ENCODE results near the gene ECD. TPM values are rescaled to one million over a fixed set of nuclear protein-coding genes. Genes with fewer than 3 reads are reported as not detected.
A peak's percentile ranks its signal among the peaks of the same experiment; 100 is the strongest.

ECD gene
- 10 to 100 TPM; 17.3 to 18.2 TPM for total RNA-seq
- long read RNA-seq, transcript ECD-201 (14 exons, 3,069 nt), result major isoform, 31 of 34 reads
- long read RNA-seq, partial matches to known transcripts, result 2 of 34 reads
- long read RNA-seq, other reads (novel, unspliced or antisense), result 1 of 34 reads

GRCh38 chr10:73167783-73168464 lies at the start of gene ECD, which contains the start of gene FAM149B1:
ECD (minus strand) TSS chr10:73168008; CDS start chr10:73163937, 4,071 bp downstream.
FAM149B1 (plus strand) TSS chr10:73168119; CDS start chr10:73168340, 221 bp downstream.
- peak; percentile 96 for DNase-seq
- ATAC-seq, result peak; percentile 99
- intact Hi-C loops (cut with DNase I), result loop anchor here in 1 of 2 donors (10.0 kb wide), 2 partner anchors 73 to 803 kb away; partner anchors contain the start of gene P4HA1

GRCh38 chr10:73215749-73216148 lies 47.9 kb upstream of the ECD start:
- ATAC-seq (no peak), DNase-seq (no peak)
- intact Hi-C loops (cut with DNase I), result no loop called here

- no peak for ATAC-seq
- intact Hi-C loops (cut with DNase I), result no loop called here
- no peak for DNase-seq
Measured at GRCh38 chr10:73211106-73211811, 43.5 kb upstream of the ECD start.

- intact Hi-C loops (cut with DNase I), result no loop called here
- DNase-seq (no peak), ATAC-seq (no peak)
Measured at GRCh38 chr10:73210395-73211105, 42.7 kb upstream of the ECD start.

- no peak for DNase-seq
- no peak for ATAC-seq
- intact Hi-C loops (cut with DNase I), result no loop called here
Measured at GRCh38 chr10:73209705-73210104, 41.9 kb upstream of the ECD start.

GRCh38 chr10:73207883-73208282 lies 40.1 kb upstream of the ECD start:
- intact Hi-C loops (cut with DNase I), result no loop called here
- ATAC-seq, result peak; percentile 27 to 50
- DNase-seq, result peak; percentile 52

- ATAC-seq, result no peak
- intact Hi-C loops (cut with DNase I), result no loop called here
Measured at GRCh38 chr10:73206385-73206784, 38.6 kb upstream of the ECD start.

GRCh38 chr10:73205890-73206289 lies 38.1 kb upstream of the ECD start:
- intact Hi-C loops (cut with DNase I), result no loop called here
- DNase-seq (no peak), ATAC-seq (no peak)

More at GRCh38 chr10:73206385-73206784, 38.6 kb upstream of the ECD start:
- no peak for DNase-seq

- intact Hi-C loops (cut with DNase I), result no loop called here
- no peak for ATAC-seq
- no peak for DNase-seq
Measured at GRCh38 chr10:73205081-73205480, 37.3 kb upstream of the ECD start.

GRCh38 chr10:73190188-73190587 lies 22.4 kb upstream of the ECD start:
- ATAC-seq (no peak), DNase-seq (no peak)
- intact Hi-C loops (cut with DNase I), result no loop called here

GRCh38 chr10:73186266-73186665 lies 18.5 kb upstream of the ECD start:
- no peak for ATAC-seq
- DNase-seq, result no peak
- intact Hi-C loops (cut with DNase I), result no loop called here

GRCh38 chr10:73183667-73184281 lies 16.0 kb upstream of the ECD start:
- intact Hi-C loops (cut with DNase I), result no loop called here
- no peak for DNase-seq
- no peak for ATAC-seq

GRCh38 chr10:73182568-73182967 lies 14.8 kb upstream of the ECD start:
- DNase-seq, result no peak
- intact Hi-C loops (cut with DNase I), result no loop called here
- no peak for ATAC-seq

- ATAC-seq (no peak), DNase-seq (no peak)
- intact Hi-C loops (cut with DNase I), result no loop called here
Measured at GRCh38 chr10:73174148-73174925, 6.5 kb upstream of the ECD start.

GRCh38 chr10:73172867-73173266 lies 5.1 kb upstream of the ECD start:
- no peak for ATAC-seq
- DNase-seq, result no peak
- intact Hi-C loops (cut with DNase I), result no loop called here

GRCh38 chr10:73169320-73169719 lies 1.5 kb upstream of the ECD start:
- DNase-seq (no peak), ATAC-seq (no peak)
- intact Hi-C loops (cut with DNase I), result loop anchor here in 1 of 2 donors (10.0 kb wide), 2 partner anchors 75 to 805 kb away; partner anchors contain the start of gene P4HA1

GRCh38 chr10:73168465-73168803 lies 626 bp upstream of the ECD start:
- intact Hi-C loops (cut with DNase I), result loop anchor here in 1 of 2 donors (10.0 kb wide), 2 partner anchors 74 to 804 kb away; partner anchors contain the start of gene P4HA1
- ATAC-seq (peak; percentile 18 to 47), DNase-seq (no peak)

- ATAC-seq, result no peak
- intact Hi-C loops (cut with DNase I), result loop anchor here in 1 of 2 donors (10.0 kb wide), 2 partner anchors 73 to 803 kb away; partner anchors contain the start of gene P4HA1
- DNase-seq, result no peak
Measured at GRCh38 chr10:73167458-73167782, 388 bp downstream of the ECD start.

Data from left cardiac atrium (tissue), 4 donors.